ENCODE data around the gene STN1.

STN1 gene

DNA sequence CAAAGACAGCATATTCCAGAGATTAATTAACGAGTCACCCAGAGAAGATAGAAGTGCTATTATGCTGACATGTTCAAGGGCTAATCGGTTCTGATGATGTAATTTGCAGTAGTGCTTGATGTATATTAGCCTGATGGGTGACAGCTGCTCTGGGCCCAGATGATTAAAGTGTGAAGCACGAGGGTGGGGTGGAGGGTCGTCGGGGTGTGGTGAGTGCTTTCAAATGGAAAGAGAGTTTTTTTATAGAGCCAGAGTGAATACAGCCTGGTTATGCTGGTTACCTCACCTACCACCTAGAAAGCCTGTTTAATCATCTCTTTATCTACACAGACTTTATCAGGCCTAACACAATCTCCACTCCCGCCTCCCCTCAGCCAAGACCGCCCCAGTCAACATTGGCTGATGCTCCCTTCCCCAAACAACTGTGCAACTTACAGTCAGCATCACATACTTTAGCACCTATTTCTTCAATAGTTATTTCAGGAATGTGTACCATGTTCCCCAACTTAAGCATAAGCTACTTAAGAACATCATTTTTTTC is 11.5 kb upstream of the STN1 start:
- no peak for DNase-seq (ENCODE audit: low read depth in 2 of 2)

DNA sequence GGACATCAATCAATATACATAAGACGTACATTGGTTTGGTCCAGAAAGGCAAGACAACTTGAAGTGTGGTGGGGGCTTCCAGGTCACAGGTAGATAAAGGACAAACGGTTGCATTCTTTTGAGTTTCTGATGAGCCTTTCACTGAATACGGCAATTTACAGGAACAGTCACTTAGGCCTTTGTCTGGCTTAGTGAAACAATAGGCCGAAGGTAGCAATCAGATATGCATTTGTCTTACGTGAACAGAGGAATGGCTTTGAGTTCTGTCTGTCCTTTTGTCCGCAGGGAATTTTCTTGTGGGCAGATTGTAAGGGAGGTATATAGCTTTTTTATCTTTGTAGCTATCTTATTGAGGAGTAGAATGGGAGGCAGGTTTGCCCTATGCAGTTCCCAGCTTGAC is 10.8 kb upstream of the STN1 start:
- no peak for DNase-seq (ENCODE audit: low read depth in 2 of 2)

DNA sequence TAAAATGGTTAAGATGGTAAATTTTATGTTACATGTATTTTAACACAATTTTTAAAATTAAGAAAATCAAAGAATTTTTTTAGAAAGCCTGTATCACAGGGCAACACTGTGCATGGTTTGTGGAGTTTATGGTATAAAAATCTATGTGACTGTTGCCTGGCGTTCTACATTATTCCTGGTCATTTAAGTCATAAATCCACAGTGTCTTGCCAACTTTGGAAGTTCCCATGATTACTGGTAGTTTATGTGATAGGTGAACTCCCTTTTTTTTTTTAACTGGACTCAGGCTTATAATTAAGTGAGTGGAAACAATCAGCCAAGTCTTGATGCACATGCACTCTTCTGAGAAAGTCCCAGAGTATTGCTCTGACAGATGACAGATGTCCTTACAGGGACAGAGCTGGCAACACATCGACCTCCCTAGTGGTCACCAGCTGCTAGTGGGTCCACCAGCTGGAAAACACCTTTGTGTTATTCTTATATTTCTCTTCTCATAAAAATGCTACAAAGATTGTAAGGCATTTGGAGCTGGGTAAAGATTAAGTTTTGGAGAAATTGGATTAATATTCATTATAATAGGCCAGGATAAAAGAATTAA is 8.8 kb upstream of the STN1 start:
- no peak for DNase-seq (ENCODE audit: low read depth in 2 of 2)

DNA sequence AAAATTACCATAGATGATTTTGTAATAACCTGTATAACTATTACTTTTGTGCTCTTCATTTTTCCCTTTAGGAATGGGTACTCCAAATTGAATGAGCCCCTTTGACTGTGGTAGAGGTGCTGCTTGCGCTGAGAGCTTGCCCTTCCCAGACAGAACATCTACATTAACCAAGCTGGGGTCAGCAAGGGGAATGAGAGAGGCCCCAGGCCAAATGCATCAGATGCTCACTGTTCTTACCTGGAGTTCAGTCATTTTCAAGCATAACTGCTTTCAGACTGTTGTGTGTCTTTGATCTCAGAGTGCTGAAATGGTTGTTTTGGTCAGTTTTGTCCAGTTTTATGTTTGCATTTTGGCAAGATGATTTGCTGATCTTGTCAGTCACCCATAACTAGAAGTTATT is 7.6 kb upstream of the STN1 start:
- no peak for DNase-seq (ENCODE audit: low read depth in 2 of 2)

DNA sequence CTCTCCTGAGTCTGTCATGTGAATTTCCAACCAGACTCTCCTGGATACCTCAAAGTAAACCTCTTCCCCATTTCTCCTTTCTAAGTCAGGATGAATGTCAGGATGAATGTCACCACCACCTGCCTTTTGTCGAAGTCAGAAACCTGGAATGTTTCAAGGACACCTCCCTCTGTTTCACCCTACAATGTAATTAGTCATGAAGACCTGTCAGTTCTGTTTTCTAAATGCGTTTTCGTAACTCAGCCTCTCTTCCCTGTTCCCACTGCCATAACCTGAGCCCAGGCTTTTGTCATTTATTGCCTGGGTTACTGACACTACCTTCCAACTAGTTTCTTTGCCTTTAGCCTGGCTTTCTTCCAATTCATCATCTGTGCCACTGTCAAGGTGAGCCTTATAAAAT is 5.5 kb upstream of the STN1 start:
- no peak for DNase-seq (ENCODE audit: low read depth in 2 of 2)

DNA sequence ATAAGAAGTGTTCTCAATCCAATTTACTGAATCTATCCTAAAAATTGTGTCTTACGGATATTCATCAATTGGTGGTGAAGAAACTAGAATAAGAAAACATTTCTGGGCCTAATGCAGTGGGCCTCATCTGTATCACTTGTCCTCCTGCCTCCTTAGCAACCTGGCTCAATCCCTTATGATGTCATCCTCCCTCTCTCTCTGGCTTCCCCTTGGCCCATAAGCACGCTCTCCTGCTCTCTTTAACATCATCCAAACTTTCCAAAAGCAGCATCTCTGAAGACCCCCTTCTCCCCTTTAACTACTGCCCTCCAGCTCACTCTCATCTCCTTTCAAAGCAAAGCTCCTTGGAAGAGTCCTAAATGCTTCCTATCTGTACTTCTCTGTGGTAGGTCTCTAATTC is 4.7 kb upstream of the STN1 start:
- no peak for DNase-seq (ENCODE audit: low read depth in 2 of 2)

DNA sequence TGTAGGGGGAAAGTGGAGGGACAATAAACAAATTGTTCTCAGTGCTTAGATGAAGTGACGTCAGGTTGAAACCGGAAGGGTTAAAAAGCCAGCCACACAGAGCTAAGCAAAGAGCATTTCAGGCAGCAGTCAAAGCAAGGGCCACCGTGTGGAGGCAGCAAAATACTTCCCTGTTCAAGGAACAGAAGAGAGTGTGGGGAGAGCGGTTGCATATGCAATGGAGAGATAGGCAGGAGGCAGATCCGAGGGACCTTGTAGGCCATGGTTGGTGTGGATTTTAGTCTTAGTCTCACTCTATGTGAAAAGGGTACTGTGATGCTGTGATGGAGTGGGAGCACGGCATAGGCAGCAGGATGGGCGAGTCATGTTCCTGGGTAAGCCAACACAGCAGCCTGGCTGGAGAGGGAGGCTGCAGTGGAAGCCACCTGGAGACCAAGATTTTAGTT is 3.8 kb upstream of the STN1 start:
- DNase-seq (ENCODE audit: low read depth in 2 of 2): peak in 1 of 2 experiments; percentile 11

DNA sequence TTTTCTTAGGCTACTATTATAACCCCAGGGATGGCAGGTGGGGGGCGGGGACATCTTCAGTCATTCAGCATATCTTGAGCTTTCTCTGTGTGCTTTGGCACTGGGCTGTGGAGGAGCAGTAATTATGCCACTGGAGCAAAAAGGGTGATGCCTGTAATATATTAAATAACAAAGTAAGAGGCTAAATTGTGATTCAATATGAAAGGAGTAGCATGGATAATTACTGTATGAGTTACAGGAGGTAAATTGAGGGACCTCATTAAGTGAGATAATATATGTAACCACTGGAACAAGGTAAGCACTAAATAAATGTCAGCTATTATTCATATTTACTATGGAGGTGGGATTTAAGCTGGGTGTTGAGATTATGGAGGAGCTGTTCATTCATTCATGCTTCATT is 3.3 kb upstream of the STN1 start:
- no peak for DNase-seq (ENCODE audit: low read depth in 2 of 2)

DNA sequence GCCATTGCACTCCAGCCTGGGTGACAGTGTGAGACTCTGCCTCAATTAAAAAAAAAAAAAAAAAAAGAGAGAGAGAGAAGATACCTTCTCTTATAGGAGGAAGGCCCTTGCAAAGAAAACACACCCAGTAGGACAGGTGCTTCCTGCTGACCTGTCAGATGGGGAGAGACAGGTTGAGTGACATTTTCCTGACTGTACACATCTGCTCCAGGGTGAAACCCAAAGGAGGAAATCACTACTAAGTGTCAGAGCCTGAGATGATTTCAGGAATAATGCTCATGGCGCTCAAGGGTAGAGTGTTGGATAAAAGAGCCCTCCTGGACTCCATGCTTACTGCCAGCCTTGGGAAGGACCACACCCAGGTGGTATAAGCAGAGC is 1.7 kb upstream of the STN1 start:
- no peak for DNase-seq (ENCODE audit: low read depth in 2 of 2)

DNA sequence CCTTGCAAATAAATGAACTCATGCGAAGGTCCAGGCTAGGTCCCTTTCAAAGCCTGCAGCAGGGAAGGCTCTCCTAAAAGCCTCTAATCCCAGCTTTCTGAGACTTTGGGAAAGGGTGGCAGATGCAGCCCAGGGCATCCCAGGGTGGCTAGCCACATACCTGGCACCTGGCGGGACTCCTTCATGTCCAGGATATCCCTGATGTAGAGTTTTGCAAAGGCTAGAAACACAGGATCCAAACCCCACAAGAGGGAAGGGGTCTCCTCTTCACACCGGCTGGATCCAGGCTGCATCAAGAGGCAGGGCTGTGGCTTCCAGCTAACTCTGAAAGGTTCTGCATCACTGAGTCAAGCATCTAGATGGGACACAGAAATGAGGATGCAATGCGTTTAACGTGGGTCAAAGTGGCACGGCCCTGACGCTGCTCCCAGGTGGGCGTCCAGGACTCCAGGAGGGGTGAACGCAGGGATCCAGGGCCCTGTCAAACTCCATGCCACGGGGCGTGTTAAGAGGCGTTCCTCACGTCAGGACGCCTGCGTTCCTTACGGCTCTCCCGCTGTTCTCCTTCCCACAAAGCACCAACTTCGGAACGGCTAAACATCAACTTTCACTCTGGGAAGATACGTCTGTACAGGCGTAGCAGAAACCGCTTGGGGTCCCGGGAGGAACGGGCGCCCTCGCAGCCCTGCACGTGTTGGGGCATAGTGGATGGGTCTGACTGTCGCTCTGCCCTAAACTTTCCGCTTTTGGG is 507 bp downstream of the STN1 start:
- peak in 1 of 2 experiments; percentile 20 for DNase-seq (ENCODE audit: low read depth in 2 of 2)

DNA sequence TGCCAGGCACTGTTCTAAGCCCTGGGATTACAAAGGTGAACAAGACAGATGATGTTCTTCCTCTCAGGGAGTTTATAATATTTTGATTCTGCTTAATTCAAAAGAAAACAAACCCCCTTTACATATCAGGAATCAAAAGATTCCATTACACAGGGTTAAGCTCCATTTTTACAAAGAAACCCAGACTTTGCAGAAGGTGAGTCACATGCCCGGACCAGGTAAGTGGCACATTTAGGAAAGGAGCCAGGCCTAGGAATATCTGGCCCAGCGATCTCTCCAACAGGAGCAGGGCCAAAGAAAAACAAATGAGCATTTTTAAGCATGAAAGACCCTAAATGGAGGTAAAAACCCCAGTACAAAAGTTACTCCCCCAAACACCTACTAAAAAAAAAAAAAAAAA is 1.1 kb downstream of the STN1 start:
- no peak for DNase-seq (ENCODE audit: low read depth in 2 of 2)

DNA sequence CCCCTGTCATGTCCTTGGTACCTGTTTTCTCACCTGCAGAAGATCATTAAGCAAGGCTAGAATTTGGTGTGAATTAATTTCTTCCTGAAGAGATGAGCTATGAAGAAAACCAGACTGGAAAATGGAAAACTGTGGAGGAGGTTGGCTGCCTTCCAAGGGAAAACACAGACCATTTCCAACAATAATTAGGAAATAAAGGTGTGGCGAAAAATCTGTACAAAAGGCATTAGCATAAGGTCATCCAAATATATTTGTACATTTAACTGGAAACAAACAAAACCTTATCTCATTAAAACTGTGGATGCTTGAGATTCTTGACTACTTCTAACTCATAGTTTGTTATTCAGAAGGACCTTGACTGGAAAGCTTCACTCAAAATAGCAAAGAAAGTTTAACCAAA is 1.7 kb downstream of the STN1 start:
- DNase-seq (ENCODE audit: low read depth in 2 of 2): no peak

DNA sequence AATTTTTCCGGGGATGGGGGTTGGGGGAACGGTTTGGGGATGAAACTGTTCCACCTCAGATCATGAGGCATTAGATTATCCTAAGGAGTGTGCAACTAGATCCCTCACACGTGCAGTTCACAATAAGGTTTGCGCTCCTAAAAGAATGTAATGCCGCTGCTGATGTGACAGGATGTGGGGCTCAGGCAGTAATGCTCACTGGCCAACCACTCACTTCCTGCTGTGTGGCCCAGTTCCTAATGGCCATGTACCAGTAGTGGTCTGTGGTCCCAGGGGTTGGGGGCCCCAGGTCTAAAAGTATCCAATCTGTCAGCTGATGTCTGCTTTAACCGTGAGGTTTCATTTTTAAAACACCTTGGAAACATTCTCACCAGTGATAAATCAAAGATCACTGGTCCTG is 2.2 kb downstream of the STN1 start:
- DNase-seq (ENCODE audit: low read depth in 2 of 2): no peak

DNA sequence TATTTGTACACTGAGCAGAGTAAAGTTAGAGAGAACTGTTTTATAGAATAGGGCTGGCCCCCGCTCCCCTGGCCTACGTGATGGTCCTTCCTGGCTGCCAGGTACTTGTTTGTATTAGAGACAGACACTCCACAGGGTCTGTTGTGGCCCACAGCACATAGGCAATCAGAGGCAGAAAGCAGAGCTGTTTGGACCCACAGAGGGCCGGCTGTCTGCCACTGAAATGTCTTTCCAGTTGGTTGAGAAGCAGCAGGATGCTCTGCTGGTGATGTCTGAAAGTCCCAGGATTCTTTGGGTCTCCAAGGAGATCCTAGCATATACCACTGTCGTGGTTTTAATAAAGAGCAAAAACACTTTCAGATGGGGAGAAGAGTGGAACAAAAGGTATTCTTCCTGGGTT is 5.2 kb downstream of the STN1 start:
- no peak for DNase-seq (ENCODE audit: low read depth in 2 of 2)

DNA sequence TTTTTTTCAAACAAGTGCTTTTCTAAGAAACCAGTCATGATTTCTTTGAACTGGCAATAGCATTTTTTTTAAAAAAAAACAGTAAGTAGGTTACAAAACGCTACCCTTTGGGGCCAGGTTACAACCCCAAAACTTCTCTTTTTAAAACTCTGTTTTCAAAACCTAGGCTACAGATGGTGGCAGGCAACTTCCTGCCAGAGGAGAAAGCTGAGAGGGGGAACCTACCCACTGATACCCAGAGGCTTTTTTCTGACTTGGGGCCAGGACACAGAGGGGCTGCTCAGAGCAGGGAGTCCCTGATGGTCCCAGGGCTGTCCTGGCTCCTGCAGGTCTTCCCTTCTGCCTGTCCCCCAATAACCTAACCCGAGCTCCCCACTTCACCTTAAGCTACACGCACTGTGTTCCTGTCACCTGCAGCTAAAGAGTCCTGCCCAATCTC is 6.9 kb downstream of the STN1 start:
- DNase-seq (ENCODE audit: low read depth in 2 of 2): no peak

DNA sequence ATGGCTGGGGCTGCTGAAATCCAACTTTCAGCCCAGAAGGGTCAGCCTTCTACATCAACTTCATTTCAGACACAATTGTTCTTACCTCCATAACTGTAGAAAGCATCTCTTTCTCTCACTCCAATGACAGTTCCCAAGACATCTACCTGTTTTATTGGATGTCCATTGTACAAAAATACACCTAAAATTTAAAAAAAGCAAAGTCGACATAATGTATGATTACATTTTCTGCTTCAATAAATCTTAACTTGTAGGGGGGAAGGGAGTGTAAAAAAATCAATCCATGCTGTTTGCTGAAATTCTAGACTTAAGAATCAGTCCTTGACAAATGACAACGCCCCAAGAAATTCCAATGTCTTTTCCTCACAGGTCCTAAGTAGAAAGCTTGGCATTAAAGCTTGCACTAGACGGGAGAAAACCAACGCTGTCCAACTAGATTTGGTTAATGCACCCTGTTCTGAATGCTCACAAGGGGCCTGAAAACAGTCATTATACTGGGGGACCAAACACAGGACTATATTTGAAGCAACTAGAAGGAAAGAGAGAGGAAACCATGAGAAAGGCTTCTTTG is 7.5 kb downstream of the STN1 start:
- no peak for DNase-seq (ENCODE audit: low read depth in 2 of 2)

DNA sequence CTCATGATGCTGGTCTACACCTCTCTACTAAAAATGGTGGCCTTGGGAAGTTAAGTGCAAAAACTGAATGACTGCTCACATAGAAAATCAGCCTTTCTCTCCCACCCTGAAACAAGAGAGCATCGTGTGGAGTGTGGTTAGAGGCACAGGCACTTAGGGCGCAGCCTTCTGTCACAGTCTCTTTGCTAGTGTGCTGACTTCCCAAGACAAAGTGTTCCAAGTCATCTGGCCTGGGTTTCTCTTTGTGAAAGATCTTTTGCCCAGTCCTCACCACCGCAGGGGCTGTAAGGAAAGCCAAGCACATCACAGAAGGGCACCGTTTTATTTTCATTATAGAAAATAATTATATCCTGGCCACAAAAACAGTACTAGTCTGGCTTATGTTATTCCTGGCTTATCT is 12.5 kb downstream of the STN1 start:
- DNase-seq (ENCODE audit: low read depth in 2 of 2): no peak

DNA sequence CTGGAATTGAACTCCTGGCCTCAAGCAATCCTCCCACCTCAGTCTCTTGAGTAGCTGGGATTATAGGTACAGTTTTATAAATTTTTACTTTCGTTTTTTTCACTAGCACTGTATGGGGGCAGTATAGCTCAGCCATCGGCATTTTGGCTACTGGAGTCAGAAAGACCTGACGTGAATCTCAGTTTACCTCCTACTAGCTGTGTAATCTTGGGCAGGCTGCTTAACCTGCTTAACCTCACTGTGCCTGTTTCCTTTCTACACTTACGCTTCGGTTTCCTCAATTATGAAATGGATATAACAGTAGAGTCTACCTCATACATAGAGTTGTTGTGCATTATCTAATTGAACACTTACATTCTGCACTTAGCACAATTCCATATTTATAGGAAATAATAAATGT is 16.7 kb downstream of the STN1 start:
- DNase-seq (ENCODE audit: low read depth in 2 of 2): no peak

DNA sequence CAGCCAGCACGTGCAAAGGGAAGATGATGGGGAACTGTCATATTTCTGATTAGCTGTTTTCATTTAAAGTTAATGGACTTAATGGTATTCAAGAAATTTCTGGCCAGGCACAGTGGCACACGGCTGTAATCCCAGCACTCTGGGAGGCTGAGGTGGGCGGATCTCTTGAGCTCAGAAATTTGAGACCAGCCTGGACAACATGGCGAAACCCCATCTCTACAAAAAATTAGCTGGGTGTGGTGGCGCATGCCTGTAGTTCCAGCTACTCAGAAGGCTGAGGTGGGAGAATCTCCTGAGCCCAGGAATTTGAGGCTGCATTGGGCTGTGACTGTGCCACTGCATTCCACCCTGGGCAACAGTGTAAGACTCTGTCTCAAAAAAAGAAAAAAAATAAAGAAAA is 18.7 kb downstream of the STN1 start:
- DNase-seq (ENCODE audit: low read depth in 2 of 2): no peak

DNA sequence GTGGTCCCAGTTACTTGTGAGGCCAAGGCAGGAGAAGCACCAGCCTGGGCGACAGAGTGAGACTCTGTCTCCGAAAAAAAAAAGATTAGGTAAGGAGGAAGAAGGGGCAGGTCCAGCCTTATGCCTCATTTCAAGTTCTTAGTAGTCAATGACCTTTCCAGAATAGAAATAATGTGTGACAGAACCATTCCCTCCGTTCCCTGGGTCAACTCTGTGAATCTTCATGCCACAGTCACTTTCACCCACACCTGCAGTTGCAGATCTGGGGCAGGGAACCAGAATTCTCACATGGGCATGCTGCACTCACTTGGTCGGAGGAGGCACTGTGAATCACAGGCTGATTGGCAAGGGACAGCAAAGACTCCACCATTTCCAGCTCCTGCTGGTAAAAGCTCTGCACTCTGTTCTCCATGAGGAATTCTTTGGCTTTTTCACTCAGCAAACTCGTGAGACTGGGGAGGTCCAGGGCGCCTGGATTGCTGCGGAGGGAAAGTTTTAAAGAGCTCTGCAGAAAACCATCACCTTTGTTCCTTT is 20.7 kb downstream of the STN1 start:
- no peak for DNase-seq (ENCODE audit: low read depth in 2 of 2)

DNA sequence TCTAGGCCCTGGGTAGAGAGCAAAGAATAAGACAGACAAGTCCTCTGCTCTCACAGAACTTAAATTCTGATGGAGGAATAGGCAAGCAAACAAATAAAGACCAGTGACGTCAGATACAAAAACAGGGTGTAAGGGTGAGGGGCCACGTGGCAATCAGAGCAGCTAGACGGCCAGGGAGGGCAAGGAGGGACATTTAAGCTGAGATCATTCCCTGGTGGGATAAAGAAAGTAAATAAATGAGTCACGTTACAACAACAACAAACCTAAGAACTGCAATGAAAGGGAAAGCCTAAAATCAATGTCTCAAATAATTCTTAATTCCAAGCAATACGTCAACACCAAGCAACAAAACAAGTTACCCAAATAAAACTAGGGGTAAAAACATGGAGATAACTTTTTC is 21.8 kb downstream of the STN1 start:
- no peak for DNase-seq (ENCODE audit: low read depth in 2 of 2)

DNA sequence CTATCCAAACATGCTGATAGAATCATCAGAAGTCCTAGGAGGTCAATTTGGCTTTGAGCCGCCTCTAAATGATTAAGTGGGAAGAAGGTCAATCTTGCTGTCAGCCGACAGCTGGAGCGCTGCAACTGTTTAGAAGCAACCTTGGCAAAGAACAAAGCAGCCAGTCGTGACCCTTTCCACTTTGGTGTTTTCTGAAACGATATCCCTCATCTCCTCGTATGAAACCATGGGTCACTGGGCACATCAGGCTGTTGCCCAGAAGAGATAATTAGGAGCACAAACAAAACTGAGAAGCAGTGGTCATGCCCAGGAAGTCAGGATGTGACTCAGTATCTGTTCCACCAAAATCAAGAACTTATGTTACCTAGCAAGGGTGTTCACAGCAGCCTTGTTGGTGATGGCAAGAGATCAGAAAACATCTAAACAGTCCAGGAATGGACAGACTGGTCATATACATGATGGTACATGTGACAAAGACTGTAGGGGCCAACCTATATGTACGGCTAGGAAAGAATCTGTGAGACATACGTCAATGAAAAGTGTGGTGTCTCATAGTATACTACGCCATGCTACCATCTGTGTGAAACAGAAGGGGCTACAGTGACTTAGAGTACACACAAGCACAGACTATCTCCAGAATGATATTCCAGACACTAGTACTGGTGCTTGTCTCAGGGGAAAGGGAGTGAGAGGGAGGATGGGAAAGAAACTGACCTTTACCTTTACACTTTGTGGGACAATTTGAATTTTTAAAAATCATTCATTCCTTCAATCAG is 22.4 kb downstream of the STN1 start:
- DNase-seq (ENCODE audit: low read depth in 2 of 2): no peak

Measured in stimulated activated CD4-positive, alpha-beta T cell treated with anti-CD3 and anti-CD28 coated beads, Interleukin-12 subunit alpha, Interleukin-12 subunit beta, amount 100 ng/mL, for 24 hours (primary cell).